Fibroblast of lung (primary cell): ENCODE data around the gene TTBK2. TPM values are rescaled to one million over a fixed set of nuclear protein-coding genes. Genes with fewer than 3 reads are reported as not detected.

Source experiments
- DNase-seq, 2 donors: peaks; one replicate each; pipeline versions ENCODE4 v3.0.0 to v3.0.0-alpha.2; 2010; ENCODE audit warnings: low read depth in 2 of 2
- H2AFZ ChIP-seq: 2 replicates; pipeline ENCODE4 v1.5.1; 2012; ENCODE audit warnings: low read length, control low read depth, inconsistent platforms
- H3K27ac ChIP-seq: 2 replicates; pipeline ENCODE4 v1.5.1; 2011; ENCODE audit warnings: low read length, control low read depth; ENCODE audit not compliant: insufficient read depth
- H3K27me3 ChIP-seq: 2 replicates; pipeline ENCODE4 v1.5.1; 2011; ENCODE audit warnings: mild to moderate bottlenecking, low read length; ENCODE audit not compliant: control insufficient read depth, insufficient read depth
- H3K36me3 ChIP-seq: 2 replicates; pipeline ENCODE4 v1.5.1; 2011; ENCODE audit warnings: low read length; ENCODE audit not compliant: control insufficient read depth, insufficient read depth
- H3K4me1 ChIP-seq: 2 replicates; pipeline ENCODE4 v1.5.1; 2011; ENCODE audit warnings: low read length; ENCODE audit not compliant: control insufficient read depth, insufficient read depth; ENCODE audit errors: extremely low read depth
- H3K4me2 ChIP-seq: 2 replicates; pipeline ENCODE4 v1.5.1; 2011; ENCODE audit warnings: low read length, control low read depth; ENCODE audit not compliant: insufficient read depth; ENCODE audit errors: extremely low read depth
- H3K4me3 ChIP-seq, 4 experiments: fragments of 200-600 bp in 1 of 4; sonication (generic) in 1 of 4; replicated peaks in 1 of 4; 2 replicates each; pipeline ENCODE4 v1.5.1; 2011 to 2016; ENCODE audit warnings: low read length in 4 of 4, low read depth in 3 of 4, mild to moderate bottlenecking in 3 of 4, control low read depth in 2 of 4, inconsistent platforms in 1 of 4, mixed read lengths in 1 of 4; ENCODE audit not compliant: insufficient read depth in 1 of 4; ENCODE audit errors: control extremely low read depth in 1 of 4
- H3K79me2 ChIP-seq: 2 replicates; pipeline ENCODE4 v1.5.1; 2012; ENCODE audit warnings: mild to moderate bottlenecking, low read length, inconsistent platforms; ENCODE audit not compliant: control insufficient read depth, insufficient read depth
- H3K9ac ChIP-seq: 2 replicates; pipeline ENCODE4 v1.5.1; 2011; ENCODE audit warnings: mild to moderate bottlenecking, low read length, control low read depth; ENCODE audit not compliant: insufficient read depth
- H3K9me3 ChIP-seq: 2 replicates; pipeline ENCODE4 v1.5.1; 2012; ENCODE audit warnings: low read depth, low read length; ENCODE audit not compliant: control insufficient read depth, insufficient read depth
- H4K20me1 ChIP-seq: 2 replicates; pipeline ENCODE4 v1.5.1; 2011; ENCODE audit warnings: low read length; ENCODE audit not compliant: control insufficient read depth, insufficient read depth; ENCODE audit errors: extremely low read depth
- EZH2 ChIP-seq: IDR thresholded peaks from 2 replicates; pipeline ENCODE4 v1.5.1; 2012; ENCODE audit warnings: low read length, control low read depth, mild to moderate bottlenecking; ENCODE audit errors: missing control alignments
- polyA plus RNA-seq, 2 donors: library from polyadenylated mRNA; depleted of rRNA in 1 of 2; stranded (reverse) in 1 of 2; unstranded in 1 of 2; fragments of >200 nt; gene quantifications; 2 replicates each; pipeline ENCODE4 v1.2.1, GENCODE V29; 2011 to 2012; ENCODE audit warnings: missing spikeins in 1 of 2
- total RNA-seq: library from RNA; depleted of rRNA; stranded (reverse); fragments of >200 nt; gene quantifications from 2 replicates; pipeline ENCODE4 v1.2.1, GENCODE V29; 2014
- TF ChIP-seq, protein P1 (sequence below), 2 donors: IDR thresholded peaks in 1 of 2; conservative IDR thresholded peaks in 1 of 2; 1 replicate in 1 of 2; 2 replicates in 1 of 2; pipeline ENCODE4 v1.5.1; 2011 to 2012; ENCODE audit warnings: low read length in 2 of 2, control low read depth in 1 of 2, inconsistent platforms in 1 of 2, low read depth in 1 of 2, mild to moderate bottlenecking in 1 of 2

TTBK2 gene
- total and polyA plus RNA-seq, 2 donors (not counting 1 experiment from before 2014, with no cell fraction given): 5.6 to 16.2 TPM

DNA sequence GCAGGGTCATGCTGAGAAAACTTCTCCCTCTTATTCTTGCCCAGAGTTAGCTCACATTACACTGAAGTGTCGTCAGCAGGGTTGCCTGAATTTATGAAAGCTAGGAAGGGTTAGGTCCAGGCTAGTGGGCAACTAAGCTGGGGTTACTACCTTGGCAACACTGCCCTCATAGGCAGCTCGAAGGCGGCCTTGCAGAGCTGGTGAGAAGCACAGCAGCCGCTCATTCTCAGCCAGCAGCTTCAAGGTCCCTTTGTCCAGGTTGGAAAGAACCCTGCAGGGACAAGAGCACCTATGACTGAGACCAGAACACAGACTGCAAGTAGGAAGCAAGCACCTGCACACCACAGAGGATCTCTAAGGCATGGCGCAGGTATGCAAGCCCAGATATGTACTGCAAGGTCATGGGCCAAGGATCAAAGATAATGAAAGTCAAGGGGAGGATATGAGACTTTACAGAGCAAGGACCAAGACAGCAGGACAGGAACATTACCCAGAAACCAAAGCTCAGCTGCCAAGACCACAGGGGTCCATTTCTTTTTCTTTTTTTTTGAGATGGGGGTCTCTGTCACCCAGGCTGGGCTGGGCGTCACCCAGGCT lies 186.4 kb downstream of the TTBK2 start:
- Histone ChIP-seq H3K36me3 (peaks cover 31% of the 10 kb centered on the region), H2AFZ (no peak overlapping the region), H4K20me1 (no peaks in the 10 kb centered on the region), H3K27me3 (no peaks in the 10 kb centered on the region), H3K27ac (no peak overlapping the region), H3K79me2 (peaks cover 6% of the 10 kb centered on the region), H3K4me2 (no peak overlapping the region), H3K9me3 (no peaks in the 10 kb centered on the region), H3K4me3 (no peak overlapping the region), H3K9ac (peak overlapping the region; percentile 2), H3K4me1 (peaks cover 3% of the 10 kb centered on the region)
- TF ChIP-seq, protein P1, sequence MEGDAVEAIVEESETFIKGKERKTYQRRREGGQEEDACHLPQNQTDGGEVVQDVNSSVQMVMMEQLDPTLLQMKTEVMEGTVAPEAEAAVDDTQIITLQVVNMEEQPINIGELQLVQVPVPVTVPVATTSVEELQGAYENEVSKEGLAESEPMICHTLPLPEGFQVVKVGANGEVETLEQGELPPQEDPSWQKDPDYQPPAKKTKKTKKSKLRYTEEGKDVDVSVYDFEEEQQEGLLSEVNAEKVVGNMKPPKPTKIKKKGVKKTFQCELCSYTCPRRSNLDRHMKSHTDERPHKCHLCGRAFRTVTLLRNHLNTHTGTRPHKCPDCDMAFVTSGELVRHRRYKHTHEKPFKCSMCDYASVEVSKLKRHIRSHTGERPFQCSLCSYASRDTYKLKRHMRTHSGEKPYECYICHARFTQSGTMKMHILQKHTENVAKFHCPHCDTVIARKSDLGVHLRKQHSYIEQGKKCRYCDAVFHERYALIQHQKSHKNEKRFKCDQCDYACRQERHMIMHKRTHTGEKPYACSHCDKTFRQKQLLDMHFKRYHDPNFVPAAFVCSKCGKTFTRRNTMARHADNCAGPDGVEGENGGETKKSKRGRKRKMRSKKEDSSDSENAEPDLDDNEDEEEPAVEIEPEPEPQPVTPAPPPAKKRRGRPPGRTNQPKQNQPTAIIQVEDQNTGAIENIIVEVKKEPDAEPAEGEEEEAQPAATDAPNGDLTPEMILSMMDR (conservative IDR thresholded peaks at IDR 0.05 in 1 of 2, IDR thresholded peaks at IDR 0.05 in 1 of 2; ENCODE audit: low read depth in 1 of 2, low read length in 2 of 2): no peak
- no peak for TF ChIP-seq EZH2
- DNase-seq: no peak

DNA sequence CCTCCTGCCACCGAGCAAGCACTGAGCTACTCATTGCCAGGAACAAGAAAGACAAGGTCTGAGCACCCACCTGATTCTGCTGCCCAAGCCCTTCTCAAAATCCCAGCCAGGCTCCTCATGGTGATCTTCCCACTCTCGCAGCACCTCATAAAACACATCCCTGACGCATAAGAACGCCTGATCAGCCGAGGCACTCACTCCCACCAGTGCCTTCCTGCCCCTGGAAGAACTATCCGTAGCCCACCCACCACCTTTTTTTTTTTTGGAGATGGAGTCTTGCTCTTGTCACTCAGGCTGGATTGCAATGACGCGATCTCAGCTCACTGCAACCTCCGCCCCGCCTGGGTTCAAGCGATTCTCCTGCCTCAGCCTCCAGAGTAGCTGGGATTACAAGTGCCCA lies 187.6 kb downstream of the TTBK2 start:
- H3K79me2 ChIP-seq: peaks cover 6% of the 10 kb centered on the region
- peaks cover 3% of the 10 kb centered on the region for H3K4me1 ChIP-seq
- no peaks in the 10 kb centered on the region for H4K20me1 ChIP-seq
- no peak overlapping the region for H3K4me2 ChIP-seq
- DNase-seq: no peak
- no peaks in the 10 kb centered on the region for H3K9me3 ChIP-seq
- H2AFZ ChIP-seq: no peak overlapping the region
- no peak overlapping the region for H3K4me3 ChIP-seq
- no peaks in the 10 kb centered on the region for H3K27me3 ChIP-seq
- H3K9ac ChIP-seq: no peak overlapping the region
- H3K27ac ChIP-seq: no peak overlapping the region
- no peak for TF ChIP-seq EZH2
- H3K36me3 ChIP-seq: peaks cover 39% of the 10 kb centered on the region

DNA sequence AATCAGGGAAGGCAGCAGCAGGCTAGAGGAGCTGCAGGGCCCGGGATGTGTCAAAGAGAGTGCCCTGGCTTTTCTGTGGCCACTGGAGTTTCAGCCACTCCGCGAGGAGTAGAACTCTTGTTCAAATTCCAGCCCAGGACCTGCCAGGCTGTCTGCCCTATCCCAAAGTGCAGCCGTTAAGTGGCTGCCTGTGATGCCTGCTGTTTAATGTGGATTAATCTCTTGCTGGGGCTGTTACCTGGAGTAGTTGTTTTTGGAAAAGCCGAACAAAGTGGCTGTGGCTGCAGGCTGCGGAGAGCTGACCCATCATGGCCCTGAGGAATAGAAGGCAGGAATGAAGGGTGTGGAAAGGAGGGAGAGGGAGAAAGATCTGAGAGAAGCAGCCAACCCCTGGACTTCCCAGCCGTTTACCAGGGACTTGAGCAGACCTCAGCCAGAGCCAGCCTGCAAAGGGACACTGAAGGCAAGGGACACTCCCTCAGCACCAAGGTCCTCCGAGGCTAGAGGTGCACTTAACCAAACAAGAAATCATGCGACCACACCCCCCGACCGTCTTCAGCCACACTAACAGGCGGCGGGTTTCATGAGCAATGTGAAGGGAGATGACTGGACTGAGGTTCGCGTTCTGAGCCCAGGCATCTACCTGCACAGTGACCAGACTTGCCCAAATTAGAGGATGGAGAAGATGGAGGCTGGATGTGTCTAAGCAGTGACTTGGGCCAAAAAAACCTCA lies 188.3 kb downstream of the TTBK2 start:
- Histone ChIP-seq H2AFZ (no peak overlapping the region), H3K9me3 (no peaks in the 10 kb centered on the region), H3K79me2 (peaks cover 6% of the 10 kb centered on the region), H3K4me2 (no peak overlapping the region), H3K4me1 (peaks cover 3% of the 10 kb centered on the region), H3K27ac (no peak overlapping the region), H3K27me3 (no peaks in the 10 kb centered on the region), H3K4me3 (no peak overlapping the region), H4K20me1 (no peaks in the 10 kb centered on the region), H3K36me3 (peaks cover 42% of the 10 kb centered on the region), H3K9ac (no peak overlapping the region)
- no peak for TF ChIP-seq EZH2
- TF ChIP-seq, protein P1 (conservative IDR thresholded peaks at IDR 0.05 in 1 of 2, IDR thresholded peaks at IDR 0.05 in 1 of 2; ENCODE audit: low read depth in 1 of 2, low read length in 2 of 2): no peak
- DNase-seq: no peak
